ENCODE measurements around the gene GRID1. TPM values are rescaled to one million over a fixed set of nuclear protein-coding genes. Genes with fewer than 3 reads are reported as not detected.

The GRID1 gene
- total RNA-seq, 1 donor from 2014 or later: 7.1 TPM

DNA sequence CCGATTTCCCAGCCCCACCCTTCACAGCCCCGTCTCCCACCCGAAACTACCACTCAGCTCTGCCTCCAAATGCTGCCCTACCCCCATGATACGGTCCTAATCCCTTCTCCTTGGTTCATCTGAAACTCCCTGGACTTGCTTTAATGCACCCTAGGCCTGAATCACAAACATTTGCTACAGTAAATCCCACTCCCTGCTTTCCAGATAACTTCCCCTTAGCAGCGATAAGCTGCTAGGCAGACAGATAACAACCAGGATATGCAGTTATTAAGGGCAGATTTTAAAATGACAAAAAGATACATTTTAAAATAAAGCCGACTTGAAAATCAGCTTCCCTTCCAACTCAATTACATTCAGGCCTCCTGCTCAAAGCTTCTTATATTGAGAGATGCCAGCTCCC, 514.7 kb downstream of the GRID1 start:
- intact Hi-C loops (cut with DNase I): no loop called here
- Histone ChIP-seq H3K4me1 (no peaks in the 10 kb centered on the region), H3K27me3 (no peaks in the 10 kb centered on the region), H3K4me3 (no peak overlapping the region), H3K27ac (no peak overlapping the region), H3K9me3 (no peaks in the 10 kb centered on the region), H3K36me3 (no peaks in the 10 kb centered on the region)
- TF ChIP-seq, protein P1, sequence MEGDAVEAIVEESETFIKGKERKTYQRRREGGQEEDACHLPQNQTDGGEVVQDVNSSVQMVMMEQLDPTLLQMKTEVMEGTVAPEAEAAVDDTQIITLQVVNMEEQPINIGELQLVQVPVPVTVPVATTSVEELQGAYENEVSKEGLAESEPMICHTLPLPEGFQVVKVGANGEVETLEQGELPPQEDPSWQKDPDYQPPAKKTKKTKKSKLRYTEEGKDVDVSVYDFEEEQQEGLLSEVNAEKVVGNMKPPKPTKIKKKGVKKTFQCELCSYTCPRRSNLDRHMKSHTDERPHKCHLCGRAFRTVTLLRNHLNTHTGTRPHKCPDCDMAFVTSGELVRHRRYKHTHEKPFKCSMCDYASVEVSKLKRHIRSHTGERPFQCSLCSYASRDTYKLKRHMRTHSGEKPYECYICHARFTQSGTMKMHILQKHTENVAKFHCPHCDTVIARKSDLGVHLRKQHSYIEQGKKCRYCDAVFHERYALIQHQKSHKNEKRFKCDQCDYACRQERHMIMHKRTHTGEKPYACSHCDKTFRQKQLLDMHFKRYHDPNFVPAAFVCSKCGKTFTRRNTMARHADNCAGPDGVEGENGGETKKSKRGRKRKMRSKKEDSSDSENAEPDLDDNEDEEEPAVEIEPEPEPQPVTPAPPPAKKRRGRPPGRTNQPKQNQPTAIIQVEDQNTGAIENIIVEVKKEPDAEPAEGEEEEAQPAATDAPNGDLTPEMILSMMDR (IDR thresholded peaks at IDR 0.05): no peak
- TF ChIP-seq POLR2AphosphoS5 (IDR thresholded peaks at IDR 0.05; ENCODE audit: insufficient read depth in 1 of 2, low read depth in 1 of 2) (no peak), POLR2A (IDR thresholded peaks at IDR 0.05) (no peak)
- no peak for DNase-seq (ENCODE audit: extremely low spot score in 2 of 2)

DNA sequence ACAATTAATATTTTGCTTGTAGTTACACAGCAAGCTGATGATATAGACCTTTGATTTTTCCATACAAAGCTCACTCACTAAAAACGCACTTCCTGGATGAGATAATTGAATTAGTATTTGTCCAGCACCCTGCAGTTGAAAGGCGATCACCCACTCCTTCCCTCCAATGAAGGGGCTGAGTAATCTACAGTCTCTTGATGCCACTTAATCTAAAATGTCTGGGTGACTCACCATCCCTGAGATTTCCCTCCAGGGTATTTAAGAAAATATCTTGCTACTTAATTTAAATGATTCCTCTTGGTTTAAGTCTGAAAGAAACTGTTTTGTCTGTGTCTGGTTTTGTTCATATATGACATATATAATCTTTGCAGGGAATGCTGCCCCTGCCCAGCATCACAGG, 515.3 kb downstream of the GRID1 start:
- no peaks in the 10 kb centered on the region for H3K9me3 ChIP-seq
- H3K27me3 ChIP-seq: no peaks in the 10 kb centered on the region
- no peak for DNase-seq (ENCODE audit: extremely low spot score in 2 of 2)
- TF ChIP-seq POLR2AphosphoS5 (IDR thresholded peaks at IDR 0.05; ENCODE audit: insufficient read depth in 1 of 2, low read depth in 1 of 2) (no peak), POLR2A (IDR thresholded peaks at IDR 0.05) (no peak)
- TF ChIP-seq, protein P1 (IDR thresholded peaks at IDR 0.05): no peak
- intact Hi-C loops (cut with DNase I): no loop called here
- H3K4me1 ChIP-seq: no peaks in the 10 kb centered on the region
- no peaks in the 10 kb centered on the region for H3K36me3 ChIP-seq
- H3K4me3 ChIP-seq: no peak overlapping the region
- H3K27ac ChIP-seq: no peak overlapping the region

DNA sequence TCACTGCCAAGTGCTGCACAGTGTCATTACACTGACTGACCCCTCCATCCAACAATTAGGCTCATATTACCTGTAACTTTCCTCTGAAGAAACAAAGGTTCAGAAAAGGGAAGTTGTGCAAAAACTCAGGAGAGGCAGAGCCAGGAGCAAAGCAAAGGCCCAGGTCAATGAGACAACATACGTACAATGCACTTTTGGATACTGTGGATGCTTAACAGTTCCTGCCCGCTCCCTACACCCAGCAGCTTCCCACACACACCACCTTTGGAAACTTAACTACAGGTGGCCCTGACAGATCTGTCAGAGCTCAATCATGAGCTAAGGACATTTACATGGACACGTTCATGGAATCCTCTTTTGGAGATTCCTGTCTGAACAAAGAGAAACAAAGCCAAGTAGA, 515.9 kb downstream of the GRID1 start:
- intact Hi-C loops (cut with DNase I): no loop called here
- Histone ChIP-seq H3K4me3 (no peak overlapping the region), H3K9me3 (no peaks in the 10 kb centered on the region), H3K27ac (no peak overlapping the region), H3K27me3 (no peaks in the 10 kb centered on the region), H3K36me3 (no peaks in the 10 kb centered on the region), H3K4me1 (no peaks in the 10 kb centered on the region)
- DNase-seq (ENCODE audit: extremely low spot score in 2 of 2): no peak
- TF ChIP-seq POLR2AphosphoS5 (IDR thresholded peaks at IDR 0.05; ENCODE audit: insufficient read depth in 1 of 2, low read depth in 1 of 2) (no peak), POLR2A (IDR thresholded peaks at IDR 0.05) (no peak)
- TF ChIP-seq, protein P1 (IDR thresholded peaks at IDR 0.05): no peak

DNA sequence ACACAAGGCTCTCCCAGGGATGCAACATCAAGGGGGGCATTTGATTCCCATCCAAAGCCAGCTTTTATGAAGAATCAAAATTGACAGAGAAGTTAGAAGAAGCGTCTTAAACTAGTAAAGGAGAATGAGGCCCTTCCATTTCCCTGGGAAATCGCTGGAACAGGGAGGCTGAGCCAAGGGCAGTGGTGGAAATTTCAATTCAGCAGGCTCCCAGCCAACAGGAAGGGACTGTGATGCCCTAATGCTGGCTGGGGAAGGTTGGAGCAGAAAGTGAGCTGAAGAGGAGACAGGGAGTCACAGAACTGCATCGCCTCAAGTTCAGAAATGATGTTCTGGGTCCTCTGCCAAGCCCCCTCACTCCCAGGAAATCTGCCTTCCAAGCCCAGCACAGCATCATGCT, 517.3 kb downstream of the GRID1 start:
- TF ChIP-seq POLR2A (IDR thresholded peaks at IDR 0.05): no peak
- TF ChIP-seq, protein P1 (IDR thresholded peaks at IDR 0.05): no peak
- no peak for TF ChIP-seq POLR2AphosphoS5 (IDR thresholded peaks at IDR 0.05; ENCODE audit: insufficient read depth in 1 of 2, low read depth in 1 of 2)
- no peaks in the 10 kb centered on the region for H3K4me1 ChIP-seq
- DNase-seq (ENCODE audit: extremely low spot score in 2 of 2): no peak
- no peak overlapping the region for H3K4me3 ChIP-seq
- no peaks in the 10 kb centered on the region for H3K27me3 ChIP-seq
- no peaks in the 10 kb centered on the region for H3K36me3 ChIP-seq
- H3K27ac ChIP-seq: no peak overlapping the region
- no peaks in the 10 kb centered on the region for H3K9me3 ChIP-seq
- intact Hi-C loops (cut with DNase I): loop anchor here (5.0 kb wide), 1 partner anchor 148 kb away; no protein-coding TSS in a partner anchor

DNA sequence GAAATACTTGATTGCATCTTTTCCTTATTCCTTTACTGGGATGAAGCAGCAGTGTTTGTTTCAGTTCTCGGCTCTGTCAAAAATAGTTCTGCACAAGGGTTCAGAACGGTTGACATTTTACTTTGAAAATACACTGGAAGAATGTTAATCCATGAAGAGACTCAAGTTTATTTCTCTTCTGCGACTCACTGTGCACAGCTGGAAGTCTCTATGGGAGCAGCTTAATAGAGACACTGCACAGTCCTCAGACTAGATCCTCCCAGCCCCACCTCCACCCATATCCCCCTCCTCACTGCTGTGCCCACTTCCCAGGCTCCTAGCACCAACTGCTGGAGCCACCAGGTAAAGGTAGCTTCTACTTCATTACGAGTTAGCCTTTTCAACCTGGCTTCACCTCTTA, 517.8 kb downstream of the GRID1 start:
- Histone ChIP-seq H3K4me3 (no peak overlapping the region), H3K27me3 (no peaks in the 10 kb centered on the region), H3K27ac (no peak overlapping the region), H3K9me3 (no peaks in the 10 kb centered on the region), H3K36me3 (no peaks in the 10 kb centered on the region), H3K4me1 (no peaks in the 10 kb centered on the region)
- TF ChIP-seq POLR2AphosphoS5 (IDR thresholded peaks at IDR 0.05; ENCODE audit: insufficient read depth in 1 of 2, low read depth in 1 of 2): no peak
- no peak for TF ChIP-seq POLR2A (IDR thresholded peaks at IDR 0.05)
- TF ChIP-seq, protein P1 (IDR thresholded peaks at IDR 0.05): no peak
- intact Hi-C loops (cut with DNase I): loop anchor here (5.0 kb wide), 1 partner anchor 149 kb away; no protein-coding TSS in a partner anchor
- DNase-seq (ENCODE audit: extremely low spot score in 2 of 2): no peak
